Heart left ventricle (tissue), 13 donors: Measurements from ENCODE around the gene NXPH4.

Experiments used
- POLR2A ChIP-seq, 2 donors: fragments of 450-650 bp; IDR thresholded peaks; one replicate each; pipeline ENCODE4 v1.6.1; 2017; ENCODE audit warnings: antibody characterized with exemption in 2 of 2, mild to moderate bottlenecking in 2 of 2, moderate library complexity in 2 of 2
- TF ChIP-seq, protein P1 (sequence below), 12 donors: fragments of 200-600 bp; sonication (generic) in 4 of 12; IDR thresholded peaks; one replicate each; pipeline versions ENCODE4 v1.5.0 to v1.8.0; 2018 to 2022; ENCODE audit warnings: antibody characterized with exemption in 12 of 12, mild to moderate bottlenecking in 5 of 12
- donor health status: ischemic (EF 13 %, LVEDD 7.1; RV severe dilation, severe dysfunction).
- donor health status: DM: no; HTN: yes; CAD: no.
- donor health status: DM: no; HTN: no; CAD: no.
- donor health status: ischemic (EF 25% LVEDD 6.9; RV normal size, moderate dysfunction).
- donor health status: ischemic (EF 25% LVEDD 5.7; RV mildly dilated, moderate dysfunction).
- donor health status: ischemic (EF 35%, LVEDD 5.7; RV mildly dilated, moderate dysfunction).
- donor health status: nonischemic (EF 11% LVEDD 7.7; RV severe dilation, severe dysfunction).
- donor health status: DM: yes; HTN: yes; CAD: no.
- donor health status: PGD.
- donor health status: ischemic (EF 29% LVEDD 5.4; RV normal size, mild dysfunction).
- donor health status: nonischemic (EF 23%, LVEDD 6.1; RV moderate dilation, normal function).

DNA sequence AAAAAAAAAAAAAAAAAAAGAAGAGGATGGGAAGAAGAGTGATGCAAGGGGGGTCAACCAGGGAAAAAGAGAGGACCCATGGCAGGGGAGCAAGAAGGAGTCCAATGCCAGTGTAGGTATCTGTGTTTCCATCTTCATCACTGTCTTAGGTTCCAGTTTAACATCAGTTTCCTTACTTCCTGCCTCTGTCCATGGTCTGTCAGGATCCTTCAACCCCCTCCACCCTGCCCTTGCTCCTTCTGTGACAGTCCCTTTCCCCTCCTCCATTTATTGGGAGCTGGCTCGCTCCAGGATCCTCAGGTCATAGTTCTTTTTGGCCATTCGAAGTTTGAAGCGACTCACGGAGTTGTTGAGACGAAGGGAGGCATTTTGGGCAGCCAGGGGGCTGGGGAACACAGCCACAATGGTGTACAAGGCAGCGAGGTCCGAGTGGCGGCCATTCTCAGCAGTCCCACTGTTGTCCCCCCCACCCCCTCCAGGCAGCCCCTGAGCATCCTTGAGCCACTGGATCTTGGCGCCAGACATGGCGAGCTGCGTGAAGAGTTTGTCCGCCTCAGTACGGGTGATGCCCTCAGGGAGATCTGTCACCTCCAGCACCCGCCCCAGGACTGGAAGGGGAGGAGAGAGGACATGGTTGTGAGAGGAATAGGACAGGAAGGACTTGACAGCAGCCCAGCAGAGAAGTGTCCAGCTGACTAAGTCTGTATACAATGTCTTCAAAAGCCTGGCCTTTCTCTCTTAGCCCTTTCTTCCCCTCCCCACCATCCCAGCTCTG lies 38.1 kb downstream of the NXPH4 start:
- TF ChIP-seq, protein P1, sequence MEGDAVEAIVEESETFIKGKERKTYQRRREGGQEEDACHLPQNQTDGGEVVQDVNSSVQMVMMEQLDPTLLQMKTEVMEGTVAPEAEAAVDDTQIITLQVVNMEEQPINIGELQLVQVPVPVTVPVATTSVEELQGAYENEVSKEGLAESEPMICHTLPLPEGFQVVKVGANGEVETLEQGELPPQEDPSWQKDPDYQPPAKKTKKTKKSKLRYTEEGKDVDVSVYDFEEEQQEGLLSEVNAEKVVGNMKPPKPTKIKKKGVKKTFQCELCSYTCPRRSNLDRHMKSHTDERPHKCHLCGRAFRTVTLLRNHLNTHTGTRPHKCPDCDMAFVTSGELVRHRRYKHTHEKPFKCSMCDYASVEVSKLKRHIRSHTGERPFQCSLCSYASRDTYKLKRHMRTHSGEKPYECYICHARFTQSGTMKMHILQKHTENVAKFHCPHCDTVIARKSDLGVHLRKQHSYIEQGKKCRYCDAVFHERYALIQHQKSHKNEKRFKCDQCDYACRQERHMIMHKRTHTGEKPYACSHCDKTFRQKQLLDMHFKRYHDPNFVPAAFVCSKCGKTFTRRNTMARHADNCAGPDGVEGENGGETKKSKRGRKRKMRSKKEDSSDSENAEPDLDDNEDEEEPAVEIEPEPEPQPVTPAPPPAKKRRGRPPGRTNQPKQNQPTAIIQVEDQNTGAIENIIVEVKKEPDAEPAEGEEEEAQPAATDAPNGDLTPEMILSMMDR (IDR thresholded peaks at IDR 0.05), result no peak
- no peak for TF ChIP-seq POLR2A (IDR thresholded peaks at IDR 0.05)
